Prostate gland (tissue), 2 donors: ENCODE data around the gene ATG7. TPM values are rescaled to one million over a fixed set of nuclear protein-coding genes. Genes with fewer than 3 reads are reported as not detected.

ENCODE experiments used
- DNase-seq: peaks from one replicate; pipeline ENCODE4 v3.0.0-alpha.2; 2019; ENCODE audit warnings: low spot score
- H3K27ac ChIP-seq, 2 donors: fragments of 200-600 bp; sonication (generic); 2 replicates each; pipeline ENCODE4 v1.5.1; 2017 to 2019
- H3K27me3 ChIP-seq: fragments of 200-600 bp; sonication (generic); replicated peaks from 2 replicates; pipeline ENCODE4 v1.5.1; 2019; ENCODE audit not compliant: insufficient read depth
- H3K36me3 ChIP-seq, 2 donors: fragments of 200-600 bp; sonication (generic); 1 replicate in 1 of 2; 2 replicates in 1 of 2; pipeline versions ENCODE4 v1.5.1 to v1.8.1; 2017 to 2019
- H3K4me1 ChIP-seq: fragments of 200-600 bp; sonication (generic); replicated peaks from 2 replicates; pipeline ENCODE4 v1.5.1; 2019
- H3K4me3 ChIP-seq, 2 donors: fragments of 200-600 bp; sonication (generic); 2 replicates each; pipeline ENCODE4 v1.5.1; 2017 to 2019
- H3K9me3 ChIP-seq: fragments of 200-600 bp; sonication (generic); 2 replicates; pipeline ENCODE4 v1.5.1; 2017
- POLR2A ChIP-seq: fragments of 450-650 bp; IDR thresholded peaks from one replicate; pipeline ENCODE4 v1.6.1; 2016; ENCODE audit warnings: antibody characterized with exemption, mild to moderate bottlenecking
- POLR2AphosphoS5 ChIP-seq: sonication (generic); formaldehyde crosslinking; IDR thresholded peaks from one replicate; pipeline ENCODE4 v1.6.1; 2017; ENCODE audit warnings: antibody characterized with exemption
- WGBS: methylation state at CpG from one replicate; pipeline ENCODE4 v1.1.5; 2018; 5-methylcytosine and 5-hydroxymethylcytosine counted together
- intact Hi-C: fragments of 100-400 bp; cut with DNase I; formaldehyde crosslinking; loops from one replicate; pipeline ENCODE4 v1.14.2; 2022
- total RNA-seq, 2 donors: library from RNA; depleted of rRNA; stranded (reverse); fragments of >200 nt; gene quantifications; one replicate each; pipeline ENCODE4 v1.1.0, GENCODE V29; 2016
- TF ChIP-seq, protein P1 (sequence below), 4 experiments: fragments of 200-600 bp in 2 of 4; fragments of 450-650 bp in 2 of 4; sonication (generic) in 2 of 4; IDR thresholded peaks; 1 replicate in 3 of 4; 2 replicates in 1 of 4; pipeline ENCODE4 v1.5.1; 2016 to 2019; ENCODE audit warnings: antibody characterized with exemption in 4 of 4, mild to moderate bottlenecking in 2 of 4, moderate library complexity in 2 of 4

ATG7 gene
- total RNA-seq, 2 donors from 2014 or later, result 25.2 to 66.5 TPM

DNA sequence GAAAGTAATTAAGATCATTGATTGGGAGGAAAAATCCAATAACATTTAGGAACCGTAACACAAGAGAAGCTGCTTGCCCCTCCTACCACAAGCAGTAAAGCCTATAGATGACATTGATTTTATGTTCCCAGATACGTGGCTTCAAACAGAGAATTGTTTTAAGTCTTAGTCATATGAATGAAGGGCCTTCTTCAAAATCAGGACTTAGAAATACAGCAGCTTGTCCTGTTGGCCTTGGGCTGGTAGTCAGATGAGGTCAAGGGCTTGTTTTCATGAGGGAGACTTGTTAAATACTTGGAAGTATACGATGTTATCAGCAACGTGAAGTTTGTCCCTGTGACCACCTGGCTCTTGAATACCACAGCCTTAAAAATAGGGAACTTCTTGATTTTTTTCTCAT lies 257.1 kb downstream of the ATG7 start:
- no peak overlapping the region for H3K27ac ChIP-seq
- intact Hi-C loops, result loop anchor here (10.0 kb wide), 1 partner anchor 144 kb away; no protein-coding TSS in a partner anchor
- H3K27me3 ChIP-seq, result no peaks in the 10 kb centered on the region
- H3K4me1 ChIP-seq, result peaks cover 5% of the 10 kb centered on the region
- H3K9me3 ChIP-seq, result no peaks in the 10 kb centered on the region
- no peak for TF ChIP-seq POLR2A
- TF ChIP-seq, protein P1, sequence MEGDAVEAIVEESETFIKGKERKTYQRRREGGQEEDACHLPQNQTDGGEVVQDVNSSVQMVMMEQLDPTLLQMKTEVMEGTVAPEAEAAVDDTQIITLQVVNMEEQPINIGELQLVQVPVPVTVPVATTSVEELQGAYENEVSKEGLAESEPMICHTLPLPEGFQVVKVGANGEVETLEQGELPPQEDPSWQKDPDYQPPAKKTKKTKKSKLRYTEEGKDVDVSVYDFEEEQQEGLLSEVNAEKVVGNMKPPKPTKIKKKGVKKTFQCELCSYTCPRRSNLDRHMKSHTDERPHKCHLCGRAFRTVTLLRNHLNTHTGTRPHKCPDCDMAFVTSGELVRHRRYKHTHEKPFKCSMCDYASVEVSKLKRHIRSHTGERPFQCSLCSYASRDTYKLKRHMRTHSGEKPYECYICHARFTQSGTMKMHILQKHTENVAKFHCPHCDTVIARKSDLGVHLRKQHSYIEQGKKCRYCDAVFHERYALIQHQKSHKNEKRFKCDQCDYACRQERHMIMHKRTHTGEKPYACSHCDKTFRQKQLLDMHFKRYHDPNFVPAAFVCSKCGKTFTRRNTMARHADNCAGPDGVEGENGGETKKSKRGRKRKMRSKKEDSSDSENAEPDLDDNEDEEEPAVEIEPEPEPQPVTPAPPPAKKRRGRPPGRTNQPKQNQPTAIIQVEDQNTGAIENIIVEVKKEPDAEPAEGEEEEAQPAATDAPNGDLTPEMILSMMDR (IDR thresholded peaks at IDR 0.05), result no peak
- TF ChIP-seq POLR2AphosphoS5, result no peak
- H3K4me3 ChIP-seq, result no peak overlapping the region
- no peaks in the 10 kb centered on the region for H3K36me3 ChIP-seq
- 45% methylated on average over 4 of the region's 4 CpGs for WGBS
- DNase-seq, result no peak

DNA sequence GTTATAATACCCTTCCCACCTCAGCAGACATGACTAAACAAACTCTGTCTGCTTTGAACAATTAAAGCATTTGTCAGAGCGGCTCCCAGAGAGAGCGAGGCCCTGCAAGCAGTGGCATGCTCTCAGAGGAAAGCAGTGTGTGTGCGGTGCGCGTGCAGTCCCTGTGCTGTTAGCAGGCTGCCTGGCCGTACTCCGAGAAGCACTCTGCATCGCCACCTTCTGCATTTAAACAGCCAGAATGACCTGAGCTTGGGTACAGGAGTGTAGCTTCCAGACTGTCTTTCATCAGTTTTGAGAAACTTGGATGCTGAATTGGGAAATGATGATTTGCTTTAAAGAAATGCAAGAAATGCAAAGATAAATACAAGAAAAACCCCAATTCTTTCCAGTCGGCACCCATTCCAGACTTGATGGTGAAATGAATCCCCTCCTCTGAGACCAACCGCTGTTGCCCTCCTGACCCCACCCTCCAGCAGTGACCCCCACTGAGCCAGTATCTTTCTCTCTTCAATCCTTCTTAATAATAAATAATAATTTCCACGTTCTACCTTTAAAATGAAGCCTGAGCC lies 258.0 kb downstream of the ATG7 start:
- intact Hi-C loops, result no loop called here
- H3K4me3 ChIP-seq, result no peak overlapping the region
- peak; percentile 70 for TF ChIP-seq POLR2AphosphoS5
- no peak for TF ChIP-seq POLR2A
- TF ChIP-seq, protein P1 (IDR thresholded peaks at IDR 0.05), result peak in 1 of 4 experiments; percentile 23
- peaks cover 5% of the 10 kb centered on the region for H3K4me1 ChIP-seq
- 28% methylated on average over 11 of the region's 11 CpGs for WGBS
- H3K9me3 ChIP-seq, result no peaks in the 10 kb centered on the region
- H3K27ac ChIP-seq, result no peak overlapping the region
- no peaks in the 10 kb centered on the region for H3K27me3 ChIP-seq
- DNase-seq, result peak; percentile 80
- no peaks in the 10 kb centered on the region for H3K36me3 ChIP-seq

DNA sequence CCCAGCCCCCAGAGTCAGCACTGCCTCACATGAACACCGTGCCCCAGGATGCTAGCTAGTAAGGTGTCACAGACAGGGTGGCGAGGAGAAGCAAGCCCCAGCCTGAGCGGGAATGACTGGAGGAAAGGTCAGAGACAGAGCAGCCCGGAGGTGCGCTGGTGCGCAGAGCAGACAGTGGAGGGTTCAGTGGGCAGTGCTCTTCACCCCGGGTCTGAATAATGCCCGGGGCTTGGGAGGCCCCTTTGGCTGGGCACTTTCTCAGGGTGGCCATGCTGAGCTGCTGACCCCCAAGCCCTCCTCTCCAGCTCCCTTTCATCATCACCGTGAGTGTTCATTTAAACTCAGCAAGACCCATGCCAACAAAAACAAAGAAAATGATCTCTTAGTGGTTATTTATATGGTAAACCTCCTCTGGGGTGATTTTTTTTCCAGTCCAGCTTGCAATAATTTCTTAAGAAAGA lies 260.8 kb downstream of the ATG7 start:
- no peaks in the 10 kb centered on the region for H3K36me3 ChIP-seq
- no peak overlapping the region for H3K27ac ChIP-seq
- TF ChIP-seq POLR2A (no peak), POLR2AphosphoS5 (no peak)
- TF ChIP-seq, protein P1 (IDR thresholded peaks at IDR 0.05), result no peak
- WGBS, result 56% methylated on average over 9 of the region's 9 CpGs
- DNase-seq, result no peak
- H3K4me3 ChIP-seq, result no peak overlapping the region
- no peaks in the 10 kb centered on the region for H3K9me3 ChIP-seq
- intact Hi-C loops, result no loop called here
- H3K4me1 ChIP-seq, result peaks cover 5% of the 10 kb centered on the region
- H3K27me3 ChIP-seq, result no peaks in the 10 kb centered on the region

DNA sequence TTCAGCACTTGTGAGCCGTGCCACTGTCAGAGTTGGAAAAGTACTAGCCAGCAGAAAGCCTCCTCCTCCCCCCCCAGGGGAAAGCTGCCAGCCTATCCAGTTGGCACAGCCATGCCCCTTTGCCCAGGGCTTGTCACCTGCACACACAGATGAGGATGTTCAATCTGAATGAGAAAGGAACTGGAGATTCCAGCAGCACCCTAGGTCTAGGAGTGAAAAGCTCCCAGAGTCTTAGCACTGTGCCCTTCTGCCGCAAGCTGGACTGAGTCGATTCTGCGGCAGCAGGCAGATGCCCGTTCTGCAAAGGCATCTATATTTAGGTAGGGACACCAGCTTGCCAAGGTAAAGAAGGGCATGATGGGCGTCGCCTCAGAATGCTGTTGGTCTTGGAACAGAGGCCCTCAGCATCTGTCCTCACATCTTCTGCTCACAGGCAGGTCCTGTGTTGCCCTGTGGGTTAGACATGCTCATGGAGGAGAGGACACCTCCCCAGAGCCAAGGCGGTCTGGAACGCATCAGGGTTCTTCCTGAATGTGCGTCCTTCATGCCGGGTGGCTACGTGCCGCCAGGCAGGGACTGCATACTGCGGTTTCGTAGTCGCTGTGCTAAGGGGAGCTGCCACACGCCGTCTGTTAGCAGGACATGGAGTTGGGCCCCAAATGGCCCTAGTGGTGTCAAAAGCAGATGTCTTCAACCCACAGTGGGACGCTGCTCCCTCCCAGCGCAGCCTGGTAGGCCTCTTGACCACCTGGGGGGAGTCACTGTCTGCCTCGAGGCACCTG lies 262.0 kb downstream of the ATG7 start:
- TF ChIP-seq POLR2A, result no peak
- TF ChIP-seq POLR2AphosphoS5, result peak; percentile 24
- Histone ChIP-seq H3K36me3 (no peaks in the 10 kb centered on the region), H3K4me1 (peaks cover 5% of the 10 kb centered on the region), H3K4me3 (no peak overlapping the region), H3K9me3 (no peaks in the 10 kb centered on the region), H3K27ac (no peak overlapping the region), H3K27me3 (no peaks in the 10 kb centered on the region)
- WGBS, result 64% methylated on average over 21 of the region's 21 CpGs
- intact Hi-C loops, result no loop called here
- DNase-seq, result peak; percentile 59

DNA sequence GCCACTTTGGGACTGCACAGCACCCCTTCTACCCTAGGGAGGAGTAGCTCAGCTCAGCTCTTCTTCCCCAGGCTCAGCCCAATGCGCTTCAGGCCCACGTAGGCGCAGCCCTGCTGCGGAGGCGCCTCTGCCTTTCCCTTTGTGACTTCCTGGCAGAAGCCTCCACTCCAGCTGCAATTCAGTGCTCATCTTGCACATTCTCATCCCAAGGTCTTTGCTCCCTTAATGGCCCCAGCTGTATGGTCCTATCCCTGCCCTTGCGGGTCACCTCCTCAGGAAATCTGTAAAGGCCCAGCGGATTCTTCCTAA lies 262.6 kb downstream of the ATG7 start:
- H3K27me3 ChIP-seq, result no peaks in the 10 kb centered on the region
- intact Hi-C loops, result no loop called here
- TF ChIP-seq POLR2A, result no peak
- TF ChIP-seq, protein P1 (IDR thresholded peaks at IDR 0.05), result no peak
- no peak overlapping the region for H3K27ac ChIP-seq
- H3K4me3 ChIP-seq, result no peak overlapping the region
- peaks cover 5% of the 10 kb centered on the region for H3K4me1 ChIP-seq
- H3K9me3 ChIP-seq, result no peaks in the 10 kb centered on the region
- no peak for DNase-seq
- no peaks in the 10 kb centered on the region for H3K36me3 ChIP-seq
- 98% methylated on average over 7 of the region's 7 CpGs for WGBS
